ENCODE data around the gene DUSP23.

DUSP23 gene

DNA sequence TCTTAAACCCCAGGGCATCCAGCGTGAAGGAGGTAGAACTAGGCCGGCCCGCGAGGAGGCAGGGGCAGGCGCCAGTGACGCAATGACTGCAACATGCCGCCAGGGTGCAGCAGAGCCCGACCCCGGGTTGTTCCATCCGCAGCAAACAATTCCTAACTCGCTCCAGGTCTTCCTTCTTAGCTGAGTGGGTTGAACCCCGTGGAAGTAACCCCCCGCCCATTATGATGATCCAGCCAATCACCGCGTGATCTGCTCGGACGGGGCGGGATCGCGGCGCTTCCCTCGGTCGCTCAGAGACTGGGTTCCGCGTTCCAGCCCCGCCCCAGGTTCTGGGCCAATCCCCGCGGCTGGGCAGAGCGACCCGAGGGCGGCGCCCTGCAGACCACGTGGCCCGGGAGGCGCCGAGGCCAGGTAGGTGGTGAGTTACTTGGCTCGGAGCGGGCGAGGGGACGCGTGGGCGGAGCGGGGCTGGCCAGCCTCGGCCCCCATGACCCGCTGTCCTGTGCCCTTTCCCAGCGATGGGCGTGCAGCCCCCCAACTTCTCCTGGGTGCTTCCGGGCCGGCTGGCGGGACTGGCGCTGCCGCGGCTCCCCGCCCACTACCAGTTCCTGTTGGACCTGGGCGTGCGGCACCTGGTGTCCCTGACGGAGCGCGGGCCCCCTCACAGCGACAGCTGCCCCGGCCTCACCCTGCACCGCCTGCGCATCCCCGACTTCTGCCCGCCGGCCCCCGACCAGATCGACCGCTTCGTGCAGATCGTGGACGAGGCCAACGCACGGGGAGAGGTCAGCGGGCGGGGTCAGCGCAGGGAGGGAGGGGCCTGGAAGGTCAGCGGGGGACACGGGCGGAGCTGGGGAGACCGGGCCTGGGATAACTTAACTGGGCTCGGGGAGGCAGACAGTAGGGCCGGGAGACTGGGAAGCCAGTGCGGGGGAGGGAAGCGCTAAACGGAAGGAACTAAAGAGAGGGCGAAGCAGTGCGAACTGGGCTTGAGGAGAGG lies at the start of gene DUSP23:
Gene DUSP23, plus strand, starts transcription at position 380 of the 1,000 bp plus-strand sequence. Its CDS starts 139 bp downstream, at position 519.
- peak within 1 kb of the TSS; percentile 48 for H3K27ac ChIP-seq
- TF ChIP-seq ZFX (IDR thresholded peaks at IDR 0.05; ENCODE audit: borderline replicate concordance), result no peak
- TF ChIP-seq, protein P1, sequence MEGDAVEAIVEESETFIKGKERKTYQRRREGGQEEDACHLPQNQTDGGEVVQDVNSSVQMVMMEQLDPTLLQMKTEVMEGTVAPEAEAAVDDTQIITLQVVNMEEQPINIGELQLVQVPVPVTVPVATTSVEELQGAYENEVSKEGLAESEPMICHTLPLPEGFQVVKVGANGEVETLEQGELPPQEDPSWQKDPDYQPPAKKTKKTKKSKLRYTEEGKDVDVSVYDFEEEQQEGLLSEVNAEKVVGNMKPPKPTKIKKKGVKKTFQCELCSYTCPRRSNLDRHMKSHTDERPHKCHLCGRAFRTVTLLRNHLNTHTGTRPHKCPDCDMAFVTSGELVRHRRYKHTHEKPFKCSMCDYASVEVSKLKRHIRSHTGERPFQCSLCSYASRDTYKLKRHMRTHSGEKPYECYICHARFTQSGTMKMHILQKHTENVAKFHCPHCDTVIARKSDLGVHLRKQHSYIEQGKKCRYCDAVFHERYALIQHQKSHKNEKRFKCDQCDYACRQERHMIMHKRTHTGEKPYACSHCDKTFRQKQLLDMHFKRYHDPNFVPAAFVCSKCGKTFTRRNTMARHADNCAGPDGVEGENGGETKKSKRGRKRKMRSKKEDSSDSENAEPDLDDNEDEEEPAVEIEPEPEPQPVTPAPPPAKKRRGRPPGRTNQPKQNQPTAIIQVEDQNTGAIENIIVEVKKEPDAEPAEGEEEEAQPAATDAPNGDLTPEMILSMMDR (IDR thresholded peaks at IDR 0.05), result peak; percentile 99

DNA sequence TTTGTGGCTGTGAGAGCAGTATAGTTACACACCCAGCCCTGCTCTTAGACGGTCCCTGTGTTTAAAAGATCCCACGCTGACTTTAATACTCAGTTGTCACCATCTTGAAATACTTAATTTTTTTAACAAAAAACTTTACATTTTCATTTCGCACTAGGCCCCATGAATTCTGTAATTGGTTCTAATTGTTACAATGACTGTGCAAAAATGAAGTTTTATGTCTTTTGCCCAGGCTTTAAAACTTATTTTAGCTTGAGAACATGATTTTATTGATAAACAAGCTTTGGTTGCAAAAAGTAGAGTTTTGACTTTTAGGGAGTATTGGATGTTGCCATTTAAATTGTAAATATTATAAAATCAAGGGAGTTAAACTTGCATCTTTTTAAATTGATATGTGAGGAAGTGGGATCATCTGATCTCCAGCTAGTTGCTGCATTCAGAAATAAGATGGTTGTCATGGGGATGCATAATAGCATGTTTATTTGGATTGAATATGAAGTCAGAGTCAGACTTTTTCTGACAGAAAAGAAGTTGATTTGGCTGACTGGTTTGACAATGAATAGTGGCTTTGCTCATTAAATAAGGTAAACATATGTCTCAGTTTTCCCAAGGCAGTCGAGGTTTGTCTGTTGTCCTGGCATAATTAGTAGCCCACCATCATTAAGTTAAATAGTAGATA lies 43.4 kb upstream of the DUSP23 start:
- TF ChIP-seq ZFX (IDR thresholded peaks at IDR 0.05; ENCODE audit: borderline replicate concordance), result no peak
- TF ChIP-seq, protein P1 (IDR thresholded peaks at IDR 0.05), result no peak
- H3K27ac ChIP-seq, result no peak overlapping the region

DNA sequence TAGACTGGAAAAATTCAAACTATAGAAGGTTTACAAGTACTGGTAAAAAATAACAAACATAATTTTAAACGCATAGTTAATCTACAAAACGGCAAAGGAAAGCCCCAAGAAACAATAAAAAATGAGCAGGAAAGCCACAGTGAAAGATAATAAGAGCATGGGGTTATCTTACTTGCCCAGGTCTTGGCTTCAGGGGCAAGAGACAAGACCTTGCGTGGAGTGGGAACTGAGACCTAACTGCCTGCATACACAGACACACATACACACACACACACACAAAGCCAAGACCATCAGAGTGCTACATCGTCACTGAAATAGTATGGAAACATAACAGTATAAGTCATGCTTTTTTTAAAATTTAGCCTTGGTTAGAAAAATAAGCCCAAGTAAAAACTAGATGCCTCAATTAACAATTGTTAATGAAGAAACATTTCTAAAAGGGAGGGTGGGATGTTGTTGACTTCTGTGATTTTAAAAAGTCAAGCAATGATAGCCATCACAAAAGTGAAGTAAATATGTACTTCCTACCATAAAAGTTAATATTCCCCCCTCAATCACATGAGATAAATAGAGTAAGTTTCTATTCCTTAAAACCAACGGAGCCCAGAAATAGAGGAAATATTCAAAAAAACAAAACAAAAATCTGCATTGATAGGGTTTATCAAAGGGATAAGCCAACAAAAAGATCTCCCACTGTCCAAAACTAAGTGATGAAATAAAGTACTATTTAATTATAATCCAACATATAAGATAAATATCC lies 36.9 kb upstream of the DUSP23 start:
- TF ChIP-seq, protein P1 (IDR thresholded peaks at IDR 0.05), result no peak
- no peak for TF ChIP-seq ZFX (IDR thresholded peaks at IDR 0.05; ENCODE audit: borderline replicate concordance)

DNA sequence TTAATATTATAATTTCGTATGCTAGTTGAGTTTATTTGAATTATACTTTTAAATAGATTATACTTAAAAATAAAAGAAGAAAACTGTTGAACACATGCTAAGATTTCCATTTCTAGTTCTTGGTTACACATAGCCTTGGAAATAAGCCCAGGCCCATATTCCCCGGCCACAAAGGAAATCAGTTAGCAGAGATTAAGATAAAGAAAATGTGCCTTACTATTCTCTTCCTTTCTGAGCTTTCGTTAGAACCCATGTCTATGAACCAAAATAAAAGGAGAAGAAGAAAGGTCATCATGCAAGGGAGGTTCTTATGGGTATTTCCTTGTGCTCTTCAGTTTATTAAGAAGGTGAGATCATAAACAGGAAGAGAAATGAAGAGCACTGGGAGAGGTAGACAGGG lies 34.1 kb upstream of the DUSP23 start:
- H3K27ac ChIP-seq, result no peak overlapping the region
- TF ChIP-seq ZFX (IDR thresholded peaks at IDR 0.05; ENCODE audit: borderline replicate concordance), result no peak
- TF ChIP-seq, protein P1 (IDR thresholded peaks at IDR 0.05), result no peak

More for the DNA sequence above, 36.9 kb upstream of the DUSP23 start:
- no peak overlapping the region for H3K27ac ChIP-seq

DNA sequence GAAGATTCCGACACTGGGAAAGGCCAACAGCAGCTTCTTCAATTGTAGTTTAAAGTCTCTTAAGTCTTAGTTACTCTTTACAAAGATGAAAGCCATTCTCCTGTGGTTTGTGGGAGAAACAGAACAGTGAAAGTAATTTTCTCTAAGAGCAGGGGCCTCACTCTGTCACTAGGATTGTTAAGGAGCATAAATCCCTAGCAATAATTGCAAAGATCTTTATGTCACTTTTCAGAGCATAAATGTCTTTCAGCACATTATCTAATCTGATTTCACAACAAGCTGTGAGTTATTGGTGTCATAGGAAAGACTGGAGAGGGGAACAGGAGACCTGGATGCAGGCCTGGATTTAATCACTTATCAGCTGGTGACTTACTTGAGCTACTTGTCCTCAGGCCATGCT lies 32.4 kb upstream of the DUSP23 start:
- H3K27ac ChIP-seq, result no peak overlapping the region
- TF ChIP-seq, protein P1 (IDR thresholded peaks at IDR 0.05), result no peak

DNA sequence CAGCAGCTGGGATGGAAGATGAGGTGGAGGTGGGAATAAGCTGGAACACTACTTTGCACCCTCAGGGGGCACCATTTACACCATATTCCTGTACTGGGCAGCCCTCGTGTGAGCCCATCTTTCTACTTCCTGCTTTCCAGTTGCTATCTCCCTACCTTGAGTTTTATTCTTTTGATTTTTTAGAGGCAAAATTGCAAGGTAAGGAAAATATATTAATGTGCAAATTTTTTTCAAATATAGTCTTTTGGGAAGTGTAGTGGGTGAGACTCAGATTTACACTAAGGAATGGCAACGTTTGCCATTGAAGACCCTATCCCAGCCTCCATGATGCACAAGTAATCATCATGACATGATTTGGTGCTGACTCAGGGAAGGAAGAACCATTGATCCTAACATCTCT lies 31.1 kb upstream of the DUSP23 start:
- TF ChIP-seq, protein P1 (IDR thresholded peaks at IDR 0.05), result no peak
- no peak for TF ChIP-seq ZFX (IDR thresholded peaks at IDR 0.05; ENCODE audit: borderline replicate concordance)
- H3K27ac ChIP-seq, result no peak overlapping the region

Data from 22Rv1 (cell line).